NCI-H460 (cell line): ENCODE results near the gene GDI1. TPM values are rescaled to one million over a fixed set of nuclear protein-coding genes. Genes with fewer than 3 reads are reported as not detected.
A peak's percentile ranks its signal among the peaks of the same experiment; 100 is the strongest.

Experiments used
- DNase-seq: peaks from one replicate; pipeline ENCODE4 v3.0.0-alpha.2; 2016; ENCODE audit warnings: low read depth; ENCODE audit errors: extremely low read depth
- total RNA-seq: library from RNA; depleted of rRNA; stranded (reverse); fragments of >200 nt; shearing (Covaris generic); gene quantifications from 2 replicates; pipeline ENCODE4 v1.2.3, GENCODE V29; 2014

GDI1 gene
- total RNA-seq, 1 experiment from 2014 or later = 117 TPM

DNA sequence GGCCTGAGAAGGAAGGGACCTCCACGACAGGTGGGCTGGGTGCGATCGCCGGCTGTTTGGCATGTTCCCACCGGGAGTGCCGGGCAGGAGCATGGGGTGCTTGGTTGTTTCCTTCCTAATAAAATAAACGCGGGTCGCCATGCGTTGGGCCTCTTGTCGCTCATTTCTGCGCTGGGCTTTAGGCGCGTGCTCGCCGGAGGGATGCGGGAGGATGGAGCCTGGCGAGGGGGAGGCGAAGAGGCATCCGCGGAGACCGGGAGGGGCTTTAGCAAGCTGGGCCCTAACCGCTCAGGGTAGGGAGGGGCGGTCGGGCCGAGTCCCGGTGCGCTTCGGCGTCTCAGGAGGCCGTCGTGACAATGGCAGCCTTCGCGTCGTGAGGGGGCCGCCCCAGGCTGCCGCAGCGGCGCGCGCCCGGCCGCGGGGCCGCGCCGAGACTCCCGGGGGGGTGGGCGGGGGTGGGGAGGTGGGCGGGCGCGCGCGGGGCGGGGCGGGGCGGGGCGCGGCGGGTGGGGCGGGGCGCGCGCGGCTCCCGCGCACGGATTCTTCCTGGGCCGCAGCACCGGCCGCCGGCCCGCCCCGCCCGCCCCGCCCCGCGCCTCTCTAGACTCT, 476 bp upstream of the GDI1 start:
- DNase-seq = no peak

GRCh38 chrX:154437971-154438893, 1.3 kb downstream of the GDI1 start:
- no peak for DNase-seq

DNA sequence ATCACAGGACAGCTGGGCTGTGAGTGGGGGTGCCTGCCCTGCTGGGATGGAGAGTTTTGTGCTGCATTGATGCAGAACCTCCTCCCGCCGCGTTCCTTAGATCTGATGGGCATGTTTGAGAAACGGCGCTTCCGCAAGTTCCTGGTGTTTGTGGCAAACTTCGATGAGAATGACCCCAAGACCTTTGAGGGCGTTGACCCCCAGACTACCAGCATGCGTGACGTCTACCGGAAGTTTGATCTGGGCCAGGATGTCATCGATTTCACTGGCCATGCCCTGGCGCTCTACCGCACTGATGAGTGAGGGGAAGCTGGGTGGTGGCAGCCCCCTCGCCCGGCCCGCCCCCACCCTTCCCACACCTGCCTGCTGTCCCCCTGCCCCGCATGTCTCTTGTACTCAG, 2.9 kb downstream of the GDI1 start:
- DNase-seq = no peak

DNA sequence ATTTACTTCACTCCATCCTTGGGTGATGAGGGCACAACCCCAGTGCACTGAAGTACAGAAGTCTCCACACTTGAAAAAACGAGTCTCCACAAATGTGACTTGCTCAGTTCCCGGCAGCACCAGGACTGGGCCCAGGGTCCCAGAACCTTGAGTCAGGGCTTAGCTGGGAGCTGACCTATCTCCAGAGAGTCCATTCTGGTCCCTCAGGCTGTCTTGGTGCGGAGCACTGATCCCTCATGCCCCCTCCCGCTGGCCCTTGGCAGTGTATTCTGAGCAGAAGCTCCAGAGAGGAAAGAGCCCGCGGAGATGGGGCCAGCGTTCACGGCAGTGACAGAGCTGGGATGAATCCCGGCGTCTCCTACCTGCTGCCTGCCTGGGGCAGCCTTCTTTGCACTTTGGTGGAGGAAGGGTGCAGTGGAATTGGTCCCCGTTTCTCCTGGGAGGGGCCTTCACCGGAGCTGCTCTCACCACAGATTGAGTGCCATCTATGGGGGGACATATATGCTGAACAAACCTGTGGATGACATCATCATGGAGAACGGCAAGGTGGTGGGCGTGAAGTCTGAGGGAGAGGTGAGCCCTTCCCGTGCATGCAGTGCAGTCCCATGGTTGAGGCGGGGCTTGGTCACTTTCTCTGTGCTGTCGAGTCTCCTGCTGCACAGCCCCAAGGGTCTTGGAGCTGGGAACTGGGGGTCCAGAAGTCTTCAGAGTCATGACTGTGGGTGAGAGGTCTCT, 3.8 kb downstream of the GDI1 start:
- DNase-seq = no peak

- no peak for DNase-seq
These were observed 4.6 kb downstream of the GDI1 start for GRCh38 chrX:154441564-154441963.

- no peak for DNase-seq
These were observed 5.2 kb downstream of the GDI1 start for GRCh38 chrX:154441984-154442707.

DNA sequence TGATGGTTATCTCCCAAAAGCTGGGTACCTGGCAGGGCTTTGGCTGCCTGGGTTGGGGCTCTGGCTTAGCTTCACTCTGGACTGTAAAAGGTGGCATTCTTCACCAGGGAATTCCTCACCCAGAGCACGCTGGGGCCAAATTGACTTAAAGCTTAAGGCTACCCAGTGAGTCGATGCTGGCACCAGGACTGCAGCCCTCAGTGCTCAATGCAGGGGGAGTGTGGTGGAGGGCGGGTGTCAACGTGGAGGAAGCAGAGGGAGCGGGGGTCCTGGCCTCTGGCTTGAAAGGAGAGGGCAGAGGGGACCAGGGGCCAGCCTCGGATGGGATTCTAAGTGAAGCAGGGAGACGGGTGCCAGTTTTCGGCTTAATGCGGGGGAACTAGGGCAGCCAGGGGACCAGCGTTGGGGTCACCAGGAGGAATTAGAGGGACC, 6.5 kb downstream of the GDI1 start:
- DNase-seq = no peak

- peak; percentile 52 for DNase-seq
These were observed 7.2 kb downstream of the GDI1 start, which contains the start of gene FAM50A for GRCh38 chrX:154443992-154444754. TSS of gene FAM50A (plus strand) at chrX:154444141. CDS start at chrX:154444236, 95 bp downstream.

DNA sequence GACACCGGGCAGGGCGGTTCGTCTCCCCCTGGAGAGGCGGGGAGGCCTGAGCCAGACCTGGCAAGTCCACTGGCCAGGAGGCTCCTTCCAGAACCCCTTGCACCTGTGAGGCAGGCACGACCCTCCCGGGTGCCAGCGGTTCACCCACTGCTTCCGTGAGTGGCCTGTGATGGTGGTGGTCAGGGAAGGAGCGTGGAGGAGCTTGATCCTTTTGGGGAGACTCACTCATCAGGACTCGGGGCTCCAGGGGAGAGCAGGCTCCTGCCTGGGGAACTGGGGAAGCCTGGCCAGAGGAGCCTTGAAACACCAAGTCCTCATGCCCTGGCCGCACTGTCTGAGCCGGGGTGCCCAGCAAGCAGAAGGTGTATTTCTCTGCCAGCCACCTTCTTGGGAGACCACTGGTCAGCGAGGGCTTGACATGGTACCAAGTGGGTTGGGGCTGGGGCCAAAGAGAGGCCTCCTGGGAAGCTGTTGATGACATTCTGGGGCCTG, 7.8 kb downstream of the GDI1 start:
- no peak for DNase-seq

DNA sequence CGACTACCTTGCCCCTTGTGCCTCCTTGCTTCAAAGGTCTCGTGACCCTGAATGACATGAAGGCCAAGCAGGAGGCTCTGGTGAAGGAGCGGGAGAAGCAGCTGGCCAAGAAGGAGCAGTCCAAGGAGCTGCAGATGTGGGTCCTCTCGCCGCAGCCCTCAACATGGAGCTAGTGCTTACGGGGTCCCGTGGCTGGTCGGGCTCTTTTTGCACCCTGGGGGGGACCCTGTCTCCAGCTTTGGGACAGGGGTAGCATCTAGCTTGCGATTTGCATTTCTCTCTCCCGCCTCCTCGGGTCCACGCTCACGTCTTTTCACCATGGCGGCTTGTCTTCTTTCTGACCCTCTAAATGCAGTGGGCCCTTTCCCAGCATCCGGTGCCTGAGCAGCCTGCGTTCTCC, 8.8 kb downstream of the GDI1 start:
- DNase-seq = no peak

- DNase-seq = no peak
These were observed 9.5 kb downstream of the GDI1 start for GRCh38 chrX:154446430-154446829.

DNA sequence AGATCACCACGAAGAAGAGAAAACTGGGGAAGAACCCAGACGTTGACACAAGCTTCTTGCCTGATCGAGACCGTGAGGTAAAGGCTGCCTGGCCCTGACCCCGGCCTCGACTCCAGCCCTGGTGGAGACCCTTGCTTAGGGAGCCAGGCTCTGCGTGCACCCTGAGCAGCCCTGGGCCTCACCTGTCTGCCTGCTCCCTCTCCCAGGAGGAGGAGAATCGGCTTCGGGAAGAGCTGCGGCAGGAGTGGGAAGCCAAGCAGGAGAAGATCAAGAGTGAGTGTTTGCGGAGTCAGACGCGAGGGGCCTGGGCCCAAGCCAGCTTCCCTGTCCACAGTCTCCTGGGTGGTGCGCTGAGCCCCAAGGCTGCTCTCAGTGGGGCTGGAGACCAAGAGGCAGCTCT, 11.5 kb downstream of the GDI1 start:
- DNase-seq = no peak

DNA sequence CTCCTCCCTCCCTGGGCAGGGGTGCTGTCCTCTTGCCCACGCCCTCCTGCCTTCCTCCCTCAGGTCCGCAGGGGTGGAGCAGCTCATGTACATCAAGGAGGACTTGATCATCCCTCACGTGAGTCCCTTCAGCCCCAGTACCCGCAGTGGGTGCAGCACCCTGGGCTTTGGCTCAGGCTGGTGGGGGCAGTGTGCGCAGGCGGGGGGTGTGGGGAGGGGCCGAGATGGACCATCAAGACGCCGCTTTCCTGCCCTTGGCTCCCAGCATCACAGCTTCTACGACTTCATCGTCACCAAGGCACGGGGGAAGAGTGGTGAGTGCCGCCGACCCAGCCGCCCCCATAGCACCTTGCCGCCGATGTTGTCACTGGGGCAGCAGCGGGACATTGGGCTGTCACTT, 12.7 kb downstream of the GDI1 start:
- DNase-seq = no peak

GRCh38 chrX:154450312-154450711, 13.4 kb downstream of the GDI1 start:
- DNase-seq = no peak

DNA sequence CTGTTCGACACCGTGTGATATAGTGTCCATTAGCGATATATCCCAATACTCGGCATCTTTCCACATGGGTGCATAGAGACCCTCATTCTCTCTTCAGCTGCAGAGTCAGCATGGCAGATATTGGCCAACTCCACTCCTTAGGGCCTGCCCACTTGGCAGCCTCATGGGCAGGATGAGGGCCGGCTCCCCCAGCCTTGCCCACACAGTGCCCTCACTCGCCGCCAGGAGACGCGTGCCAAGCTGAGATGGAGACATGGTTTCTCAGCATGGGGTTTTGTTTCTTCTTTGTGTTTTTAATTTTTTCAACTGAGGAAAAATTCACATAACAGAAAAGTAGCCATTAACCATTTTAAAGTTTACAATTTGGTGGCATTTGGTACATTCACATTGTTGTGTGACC, 15.9 kb downstream of the GDI1 start:
- DNase-seq = no peak

- DNase-seq = peak; percentile 25
These were observed 20.6 kb downstream of the GDI1 start for GRCh38 chrX:154457491-154458115.

- no peak for DNase-seq
These were observed 21.4 kb downstream of the GDI1 start, which contains the start of gene PLXNA3 for GRCh38 chrX:154458116-154458953. TSS of gene PLXNA3 (plus strand) at chrX:154458281. CDS start at chrX:154460184, 1,903 bp downstream.
